Stimulated activated CD4-positive, alpha-beta T cell treated with anti-CD3 and anti-CD28 coated beads, Interleukin-2, amount 100 ng/mL, for 48 hours (primary cell): ENCODE results near the gene CDH4.

Experiments
- DNase-seq, 2 donors: peaks; one replicate each; pipeline ENCODE4 v3.0.0-alpha.2; 2020

The CDH4 gene

DNA sequence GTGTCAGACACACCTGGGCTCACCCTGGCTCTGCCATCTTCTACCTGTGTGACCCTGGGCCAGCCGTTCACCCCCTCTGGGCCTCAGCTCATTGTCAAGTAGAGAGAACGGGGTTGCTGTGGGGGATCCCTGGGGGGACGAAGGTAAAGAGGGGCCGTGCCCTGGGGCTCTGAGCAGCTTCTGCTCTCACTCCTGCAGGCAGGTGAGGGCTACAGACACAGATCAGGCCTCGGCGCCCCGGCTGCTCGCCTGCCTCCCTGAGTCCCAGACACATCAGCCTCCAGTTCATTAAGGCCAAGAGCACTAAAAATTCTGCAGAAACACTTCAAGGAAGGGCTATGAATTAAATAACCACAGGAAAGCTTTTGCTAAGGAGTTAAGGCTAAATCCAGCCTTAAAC lies 394.4 kb downstream of the CDH4 start:
- DNase-seq, result no peak

DNA sequence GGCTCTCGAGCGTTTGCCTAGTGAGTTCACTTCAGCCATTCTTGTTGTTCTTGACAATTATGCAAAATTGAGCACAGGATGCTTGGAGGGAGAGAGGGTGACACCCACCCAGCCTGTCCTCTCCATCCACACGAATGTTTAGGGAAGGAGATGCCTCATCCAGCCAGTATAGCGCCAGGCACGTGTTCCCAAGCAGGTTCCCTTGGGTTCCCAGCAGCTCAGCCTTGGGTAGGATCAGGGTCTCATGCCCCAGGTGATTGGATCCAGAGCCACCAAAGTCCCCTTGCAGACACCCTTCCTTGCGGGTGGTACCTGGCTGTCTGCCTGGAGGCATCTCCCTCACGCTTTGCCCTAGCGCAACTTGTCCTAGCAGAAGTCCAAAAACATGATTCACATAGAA lies 394.9 kb downstream of the CDH4 start:
- no peak for DNase-seq

- no peak for DNase-seq
Observed at GRCh38 chr20:61647702-61648101, 395.6 kb downstream of the CDH4 start.

DNA sequence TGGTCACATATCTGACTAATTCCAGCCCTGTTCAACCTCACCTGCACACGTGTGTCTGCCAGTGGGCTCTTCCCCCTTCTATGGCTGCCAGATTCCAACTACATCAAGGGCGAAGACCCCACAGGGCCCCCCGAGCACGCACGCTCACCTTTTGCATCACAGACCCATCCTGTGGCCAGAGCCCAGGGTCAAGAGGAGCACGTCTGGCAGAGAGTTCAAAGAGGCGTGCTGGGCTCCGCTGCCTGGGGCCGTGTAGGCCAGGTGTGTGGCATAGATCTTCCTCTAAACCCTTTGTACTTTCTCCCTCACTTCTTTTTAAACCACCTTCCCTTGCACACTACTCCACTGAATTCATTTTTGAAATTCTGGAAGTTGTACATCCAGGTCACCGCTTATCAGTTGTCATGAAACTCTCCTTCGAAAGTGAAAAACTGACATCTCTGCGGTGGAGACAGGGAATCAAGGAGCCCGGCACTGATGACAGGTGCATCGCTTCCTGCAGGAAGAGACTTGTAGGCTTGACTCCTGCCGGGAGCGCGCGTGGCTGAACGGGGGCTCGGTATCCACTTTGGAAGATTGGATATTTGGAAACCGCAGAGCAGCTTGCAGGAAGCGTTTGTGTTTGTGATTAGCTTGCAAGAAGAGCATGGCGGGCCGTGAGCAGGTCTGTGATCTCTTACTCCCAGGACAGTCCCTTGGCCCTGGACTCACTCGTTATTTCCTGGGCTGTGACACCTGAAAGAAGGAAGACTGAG lies 397.2 kb downstream of the CDH4 start:
- DNase-seq, result no peak

DNA sequence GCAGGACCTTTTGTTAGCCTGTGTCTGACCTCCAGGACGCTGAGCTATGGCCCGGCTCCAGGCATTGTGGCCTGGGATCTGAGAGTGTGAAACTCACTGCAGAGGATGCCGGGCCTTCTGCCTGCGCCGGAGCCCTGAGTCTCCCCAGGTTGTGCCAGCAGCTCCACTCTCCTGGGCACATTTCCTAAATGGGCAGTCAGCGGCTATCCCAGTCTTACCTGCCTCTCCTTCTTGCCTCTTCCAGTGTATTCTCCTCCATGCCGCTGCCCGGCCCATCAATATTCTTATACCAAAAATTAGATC lies 397.8 kb downstream of the CDH4 start:
- DNase-seq, result no peak

DNA sequence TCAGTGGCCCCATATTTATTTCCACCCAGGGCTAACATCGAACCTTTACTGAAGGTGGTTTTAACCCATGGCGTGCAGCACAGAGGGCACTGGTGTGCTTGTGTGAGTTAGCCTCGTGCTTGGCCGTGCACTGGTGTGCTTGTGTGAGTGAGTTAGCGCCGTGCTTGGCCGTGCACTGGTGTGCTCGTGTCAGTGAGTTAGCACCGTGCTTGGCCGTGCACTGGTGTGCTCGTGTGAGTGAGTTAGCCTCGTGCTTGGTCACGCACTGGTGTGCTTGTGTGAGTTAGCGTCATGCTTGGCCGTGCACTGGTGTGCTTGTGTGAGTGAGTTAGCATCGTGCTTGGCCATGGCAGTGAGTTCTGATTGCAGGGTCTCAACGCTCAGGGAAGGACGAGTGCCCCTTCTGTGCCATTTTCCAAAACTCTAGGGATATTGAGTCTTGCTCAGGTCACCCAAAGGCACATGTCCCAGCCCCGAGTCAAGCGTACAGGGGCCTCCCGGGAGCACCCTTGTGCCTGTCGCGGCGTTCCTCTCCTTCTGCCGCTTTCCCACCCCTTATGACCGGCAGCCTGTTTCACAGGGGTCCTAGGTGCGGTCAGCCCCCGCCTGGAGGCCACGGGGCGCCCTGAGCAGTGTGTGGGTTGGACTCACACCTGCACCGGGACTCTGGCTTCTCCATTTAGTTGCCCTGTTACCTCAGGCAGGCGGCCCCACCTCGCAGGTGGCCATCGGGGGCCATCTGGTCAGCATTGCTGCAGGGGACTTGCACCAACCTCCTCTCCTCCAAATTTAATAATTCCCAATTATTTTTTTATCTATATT lies 399.1 kb downstream of the CDH4 start:
- DNase-seq, result no peak

DNA sequence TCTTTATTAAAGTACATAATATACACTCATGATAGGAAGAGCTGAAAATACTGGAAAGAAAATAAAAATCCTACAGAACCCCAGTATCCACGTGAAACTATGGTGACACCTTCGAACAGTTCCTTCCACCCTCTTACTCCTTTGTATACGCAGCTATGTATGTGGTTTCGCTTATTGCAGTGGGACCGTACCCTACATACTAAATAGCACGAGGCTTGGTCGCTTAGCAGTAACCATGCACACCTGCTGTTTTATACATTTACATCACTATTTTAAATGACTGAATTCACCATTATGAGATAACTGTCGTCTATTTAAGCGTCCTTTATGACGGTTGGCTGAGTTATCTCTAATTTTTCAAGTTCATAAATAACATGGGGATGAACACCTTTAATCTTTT lies 400.1 kb downstream of the CDH4 start:
- DNase-seq, result no peak

GRCh38 chr20:61654726-61655125 lies 402.7 kb downstream of the CDH4 start:
- DNase-seq, result no peak

GRCh38 chr20:61655591-61655990 lies 403.5 kb downstream of the CDH4 start:
- DNase-seq, result no peak

DNA sequence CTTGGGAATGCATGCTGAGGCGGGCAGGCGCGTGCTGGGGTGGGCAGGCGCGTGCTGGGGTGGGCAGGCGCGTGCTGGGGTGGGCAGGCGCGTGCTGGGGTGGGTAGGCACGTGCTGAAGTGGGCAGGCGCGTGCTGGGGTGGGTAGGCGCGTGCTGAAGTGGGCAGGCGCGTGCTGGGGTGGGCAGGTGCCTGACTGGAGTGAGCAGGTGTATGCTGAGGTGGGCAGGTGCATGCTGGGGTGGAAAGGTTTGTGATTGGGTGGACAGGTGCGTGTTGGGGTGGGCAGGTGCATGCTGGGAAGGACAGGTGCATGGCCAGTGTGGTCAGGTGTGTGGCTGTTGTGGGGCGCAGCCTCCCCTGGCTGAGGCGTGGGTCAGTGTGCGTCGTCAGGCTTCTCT lies 404.1 kb downstream of the CDH4 start:
- no peak for DNase-seq

- DNase-seq, result no peak
Observed at GRCh38 chr20:61657721-61658377, 405.8 kb downstream of the CDH4 start.

- no peak for DNase-seq
Observed at GRCh38 chr20:61658563-61658962, 406.5 kb downstream of the CDH4 start.

GRCh38 chr20:61659246-61659993 lies 407.4 kb downstream of the CDH4 start:
- no peak for DNase-seq

DNA sequence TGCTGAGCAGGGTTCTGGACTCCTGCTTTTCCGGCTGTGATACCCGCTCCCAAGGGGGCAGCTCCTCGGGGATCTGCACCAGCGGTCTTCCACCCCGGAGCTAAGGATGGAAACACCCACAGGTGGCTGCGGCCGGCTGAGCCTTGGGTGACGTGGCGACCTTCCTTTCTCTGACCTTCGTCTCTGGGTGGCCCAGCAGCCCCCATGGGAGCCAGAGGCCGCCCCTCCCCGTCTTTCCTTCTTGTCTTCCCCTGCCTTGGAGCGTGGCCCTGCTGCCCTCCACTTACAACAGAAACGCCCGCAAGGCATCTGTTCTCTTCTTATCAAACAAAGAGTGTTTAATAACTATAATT lies 407.9 kb downstream of the CDH4 start:
- no peak for DNase-seq

- no peak for DNase-seq
Observed at GRCh38 chr20:61660559-61660958, 408.5 kb downstream of the CDH4 start.

GRCh38 chr20:61661025-61661424 lies 409.0 kb downstream of the CDH4 start:
- no peak for DNase-seq

- no peak for DNase-seq
Observed at GRCh38 chr20:61661583-61661982, 409.5 kb downstream of the CDH4 start.

GRCh38 chr20:61662226-61662967 lies 410.3 kb downstream of the CDH4 start:
- DNase-seq, result no peak

GRCh38 chr20:61662968-61663331 lies 410.9 kb downstream of the CDH4 start:
- no peak for DNase-seq

DNA sequence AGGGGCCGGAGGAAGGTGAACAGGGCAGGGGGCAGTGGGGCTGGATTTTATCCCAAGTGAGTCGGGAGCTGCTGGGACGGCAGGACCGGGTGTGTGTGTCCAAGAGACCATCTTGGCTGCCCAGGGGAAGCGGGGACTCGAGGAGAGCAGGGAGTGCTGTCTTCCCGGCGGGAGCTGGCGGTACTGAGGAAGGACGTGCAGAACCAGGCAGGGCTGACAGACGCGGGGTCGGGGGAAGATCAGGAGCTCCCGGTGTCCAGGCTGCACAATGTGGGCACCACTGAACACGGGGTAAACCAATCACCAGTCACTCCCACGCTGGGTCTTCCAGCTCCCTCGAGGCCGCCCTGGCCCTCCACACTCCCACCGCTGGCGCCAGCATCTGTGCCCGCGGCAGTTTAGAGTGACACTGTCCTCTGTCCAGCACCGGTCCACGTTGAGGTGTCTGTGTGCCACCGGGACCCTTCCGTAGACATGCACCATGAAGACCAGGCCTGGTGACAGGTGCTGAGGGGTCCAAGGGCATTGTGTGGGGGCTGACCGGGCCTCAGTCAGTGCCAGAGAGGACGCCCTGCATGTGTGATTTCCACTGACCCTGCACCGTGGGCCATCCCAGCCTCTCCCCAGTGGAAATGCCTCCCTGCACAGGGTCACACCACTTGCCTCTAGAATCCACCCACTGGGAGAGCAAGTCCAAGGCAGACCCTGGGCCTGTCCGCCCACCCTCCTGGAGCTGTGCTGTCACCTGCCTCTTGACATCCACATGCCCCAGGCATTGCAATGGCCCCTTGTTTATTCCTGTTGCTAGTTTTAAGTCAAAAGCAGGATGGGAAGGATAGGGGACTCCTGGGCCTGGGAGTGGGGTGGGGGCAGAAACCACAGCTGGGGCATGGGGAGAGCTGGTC lies 411.7 kb downstream of the CDH4 start:
- DNase-seq, result no peak

GRCh38 chr20:61664556-61665320 lies 412.7 kb downstream of the CDH4 start:
- no peak for DNase-seq
